Tibial nerve (tissue), 3 donors: ENCODE results near the gene YWHAG.

Source experiments
- POLR2A ChIP-seq, 2 donors: fragments of 450-650 bp; IDR thresholded peaks; one replicate each; pipeline ENCODE4 v1.6.1; 2017; ENCODE audit warnings: antibody characterized with exemption in 2 of 2, mild to moderate bottlenecking in 2 of 2, moderate library complexity in 2 of 2
- TF ChIP-seq, protein P1 (sequence below), 5 experiments: fragments of 200-600 bp in 3 of 5; fragments of 450-650 bp in 2 of 5; sonication (generic) in 3 of 5; IDR thresholded peaks; one replicate each; pipeline ENCODE4 v1.5.1; 2016 to 2019; ENCODE audit warnings: antibody characterized with exemption in 5 of 5, mild to moderate bottlenecking in 3 of 5, moderate library complexity in 2 of 5

DNA sequence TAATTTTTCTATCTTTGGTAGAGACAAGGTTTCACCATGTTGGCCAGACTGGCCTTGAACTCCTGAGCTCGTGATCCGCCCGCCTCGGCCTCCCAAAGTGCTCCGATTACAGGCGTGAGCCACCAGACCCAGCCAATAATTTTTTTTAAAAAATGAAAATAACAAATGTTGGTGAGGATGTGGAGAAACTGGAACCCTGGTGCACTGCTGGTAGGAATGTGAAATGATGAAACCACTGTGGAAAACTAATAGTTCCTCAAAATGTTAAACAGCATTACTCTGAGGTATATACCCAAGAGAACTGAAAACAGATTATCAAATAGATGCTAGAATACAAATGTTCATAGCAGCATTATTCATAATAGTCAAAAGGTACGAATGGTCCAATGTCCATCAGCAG, 23.0 kb upstream of the YWHAG start:
- TF ChIP-seq, protein P1, sequence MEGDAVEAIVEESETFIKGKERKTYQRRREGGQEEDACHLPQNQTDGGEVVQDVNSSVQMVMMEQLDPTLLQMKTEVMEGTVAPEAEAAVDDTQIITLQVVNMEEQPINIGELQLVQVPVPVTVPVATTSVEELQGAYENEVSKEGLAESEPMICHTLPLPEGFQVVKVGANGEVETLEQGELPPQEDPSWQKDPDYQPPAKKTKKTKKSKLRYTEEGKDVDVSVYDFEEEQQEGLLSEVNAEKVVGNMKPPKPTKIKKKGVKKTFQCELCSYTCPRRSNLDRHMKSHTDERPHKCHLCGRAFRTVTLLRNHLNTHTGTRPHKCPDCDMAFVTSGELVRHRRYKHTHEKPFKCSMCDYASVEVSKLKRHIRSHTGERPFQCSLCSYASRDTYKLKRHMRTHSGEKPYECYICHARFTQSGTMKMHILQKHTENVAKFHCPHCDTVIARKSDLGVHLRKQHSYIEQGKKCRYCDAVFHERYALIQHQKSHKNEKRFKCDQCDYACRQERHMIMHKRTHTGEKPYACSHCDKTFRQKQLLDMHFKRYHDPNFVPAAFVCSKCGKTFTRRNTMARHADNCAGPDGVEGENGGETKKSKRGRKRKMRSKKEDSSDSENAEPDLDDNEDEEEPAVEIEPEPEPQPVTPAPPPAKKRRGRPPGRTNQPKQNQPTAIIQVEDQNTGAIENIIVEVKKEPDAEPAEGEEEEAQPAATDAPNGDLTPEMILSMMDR (IDR thresholded peaks at IDR 0.05), result no peak
- no peak for TF ChIP-seq POLR2A (IDR thresholded peaks at IDR 0.05)
